ENCODE data around the gene KRT28.

Gene KRT28, protein sequence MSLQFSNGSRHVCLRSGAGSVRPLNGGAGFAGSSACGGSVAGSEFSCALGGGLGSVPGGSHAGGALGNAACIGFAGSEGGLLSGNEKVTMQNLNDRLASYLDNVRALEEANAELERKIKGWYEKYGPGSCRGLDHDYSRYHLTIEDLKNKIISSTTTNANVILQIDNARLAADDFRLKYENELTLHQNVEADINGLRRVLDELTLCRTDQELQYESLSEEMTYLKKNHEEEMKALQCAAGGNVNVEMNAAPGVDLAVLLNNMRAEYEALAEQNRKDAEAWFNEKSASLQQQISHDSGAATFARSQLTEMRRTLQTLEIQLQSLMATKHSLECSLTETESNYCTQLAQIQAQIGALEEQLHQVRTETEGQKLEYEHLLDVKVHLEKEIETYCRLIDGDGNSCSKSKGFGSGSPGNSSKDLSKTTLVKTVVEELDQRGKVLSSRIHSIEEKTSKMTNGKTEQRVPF

GRCh38 chr17:40799859-40800258 is at the start of gene KRT28:
Gene KRT28, minus strand, starts transcription at chr17:40799959. Its CDS starts 66 bp downstream, at chr17:40799893.
- DNase-seq (ENCODE audit: low read depth): no peak

GRCh38 chr17:40848583-40849235 is 49.0 kb upstream of the KRT28 start:
- no peak for DNase-seq (ENCODE audit: low read depth)

DNA sequence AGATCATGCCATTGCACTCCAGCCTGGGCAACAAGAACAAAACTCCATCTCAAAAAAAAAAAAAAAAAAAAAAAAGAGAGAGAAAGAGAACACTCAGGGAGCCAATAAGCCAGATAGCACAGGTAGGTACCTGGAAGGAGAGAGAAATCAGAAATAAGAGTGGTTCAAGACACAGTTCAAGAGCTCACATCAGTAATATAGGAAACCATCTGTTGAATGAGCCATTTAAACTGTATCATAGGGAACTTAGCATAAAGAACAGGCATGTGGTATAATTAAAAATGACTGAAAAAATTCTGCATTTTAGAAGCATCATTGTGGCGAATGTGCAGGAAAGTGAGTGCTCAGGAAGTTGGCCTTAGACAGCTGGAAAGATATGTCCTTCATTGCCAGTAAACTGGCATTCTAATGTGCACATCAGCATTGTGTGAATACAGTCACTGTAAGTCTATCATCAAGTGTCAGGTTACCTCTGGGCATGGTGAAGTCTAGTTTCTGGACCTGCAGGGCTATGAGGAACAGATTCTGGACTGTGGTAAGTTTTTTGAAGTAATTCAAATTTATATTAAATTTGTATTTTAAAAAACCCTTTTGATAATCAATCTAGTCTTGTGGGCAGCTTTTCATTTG is 46.9 kb upstream of the KRT28 start:
- DNase-seq (ENCODE audit: low read depth): no peak

DNA sequence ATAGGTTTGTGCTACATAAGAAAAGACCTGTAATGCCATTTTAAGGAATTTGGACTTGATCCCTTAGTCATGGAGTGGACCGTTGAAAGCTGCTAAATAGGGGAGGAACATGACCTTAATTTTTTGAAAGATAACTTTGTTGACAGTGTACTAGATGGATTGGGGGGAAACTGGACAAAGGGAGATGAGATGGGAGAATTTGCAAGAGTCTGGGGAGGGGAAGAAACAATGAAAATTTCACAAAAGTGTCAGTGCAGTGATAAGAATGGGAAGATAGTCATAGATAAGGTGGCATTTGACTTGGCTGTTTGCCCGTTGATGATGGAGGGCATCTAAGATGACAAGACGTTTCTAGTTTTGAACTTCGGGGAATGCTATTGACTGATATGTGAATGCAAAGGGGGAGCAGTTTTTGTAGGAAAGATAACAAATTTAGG is 44.9 kb upstream of the KRT28 start:
- DNase-seq (ENCODE audit: low read depth): no peak

DNA sequence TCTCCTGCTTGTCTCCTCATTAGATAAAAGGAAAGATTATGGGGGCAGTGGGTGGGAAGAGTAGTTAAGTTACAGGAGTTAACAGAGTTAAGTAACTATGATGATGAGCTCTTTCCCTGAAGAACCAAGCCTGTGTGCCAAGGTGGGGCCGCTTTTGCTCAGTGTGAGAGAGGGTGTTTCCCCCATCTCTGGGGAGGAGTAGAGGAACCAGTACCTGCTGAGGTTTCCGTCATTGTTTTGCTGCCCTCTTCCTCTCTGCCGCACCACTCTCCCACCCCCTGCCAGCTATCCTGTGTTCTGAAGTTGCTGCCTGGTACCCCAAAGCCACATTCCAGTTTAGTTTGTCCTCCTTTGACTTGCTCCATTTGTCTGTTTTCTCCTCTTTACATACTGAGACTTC is 43.5 kb upstream of the KRT28 start:
- no peak for DNase-seq (ENCODE audit: low read depth)

DNA sequence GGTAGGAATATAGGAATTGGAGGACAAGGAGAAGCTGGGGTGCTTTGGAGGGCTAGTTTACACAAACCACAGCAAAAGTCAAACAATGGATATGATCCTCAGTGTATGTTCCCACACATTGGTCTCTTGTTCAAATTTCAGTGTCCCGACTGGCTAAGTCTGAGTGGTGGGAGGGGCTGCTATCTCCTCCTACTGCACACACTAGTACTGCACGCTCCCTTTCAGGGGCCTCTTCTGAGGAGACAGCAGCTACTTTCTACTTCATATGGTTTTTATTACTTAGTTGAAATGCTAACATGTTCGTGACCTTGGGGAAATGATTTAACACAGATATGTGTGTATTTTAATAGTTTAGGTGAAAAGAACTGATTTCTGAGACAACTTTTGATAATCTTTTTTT is 41.5 kb upstream of the KRT28 start:
- DNase-seq (ENCODE audit: low read depth): no peak

DNA sequence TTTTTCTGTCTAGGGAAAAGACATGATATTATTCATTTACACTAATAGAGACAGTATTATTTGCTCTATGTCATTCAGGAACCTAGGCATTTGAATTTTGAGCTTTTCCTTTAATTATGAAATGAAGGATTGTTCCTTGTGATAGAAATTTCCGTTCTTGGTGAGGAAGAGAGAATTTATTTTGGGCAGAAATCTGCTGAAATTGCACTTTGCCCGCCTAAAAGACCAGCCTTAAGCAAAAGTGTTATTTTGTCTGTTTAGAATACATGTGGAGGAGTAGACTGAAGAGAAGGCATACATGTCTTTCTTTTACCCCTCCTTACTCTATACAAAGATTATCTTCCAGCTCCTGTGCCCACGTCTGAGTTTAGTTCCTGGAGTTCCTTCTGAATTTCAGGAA is 39.4 kb upstream of the KRT28 start:
- no peak for DNase-seq (ENCODE audit: low read depth)

DNA sequence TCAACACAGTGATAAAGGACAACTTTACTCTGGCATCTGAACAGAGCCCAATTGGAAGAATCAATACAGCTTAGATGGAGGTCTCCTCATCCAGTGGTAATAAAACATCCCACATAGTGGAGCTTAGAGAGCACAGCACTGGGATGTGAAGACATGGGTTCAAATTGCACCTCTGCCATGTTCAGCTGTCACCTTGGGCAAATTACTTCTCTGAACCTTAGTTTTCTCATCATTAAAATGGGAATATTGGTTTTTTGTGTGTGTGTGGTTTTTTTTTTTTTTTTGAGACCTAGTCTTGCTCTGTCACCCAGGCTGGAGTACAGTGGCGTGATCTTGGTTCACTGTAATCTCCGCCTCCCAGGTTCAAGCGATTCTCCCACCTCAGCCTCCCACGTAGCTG is 36.3 kb upstream of the KRT28 start:
- DNase-seq (ENCODE audit: low read depth): no peak

DNA sequence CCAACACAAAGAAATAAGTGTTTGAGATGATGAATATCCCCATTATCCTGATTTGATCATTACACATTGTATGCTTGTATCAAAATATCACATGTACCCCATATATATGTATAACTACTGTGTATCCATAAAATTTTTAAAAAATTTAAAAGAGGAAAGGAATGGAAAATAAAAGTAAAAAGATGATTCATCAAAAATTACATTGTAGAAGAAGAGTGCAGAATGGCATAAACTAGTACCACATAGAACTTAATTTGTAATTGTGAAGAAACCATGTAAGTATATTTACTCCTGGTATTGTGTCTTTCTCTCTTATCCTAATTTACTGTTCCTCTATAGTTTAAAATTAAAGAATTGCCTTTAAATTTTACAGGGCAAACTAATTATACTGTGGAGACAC is 34.1 kb upstream of the KRT28 start:
- no peak for DNase-seq (ENCODE audit: low read depth)

GRCh38 chr17:40832840-40833239 is 33.1 kb upstream of the KRT28 start:
- DNase-seq (ENCODE audit: low read depth): no peak

DNA sequence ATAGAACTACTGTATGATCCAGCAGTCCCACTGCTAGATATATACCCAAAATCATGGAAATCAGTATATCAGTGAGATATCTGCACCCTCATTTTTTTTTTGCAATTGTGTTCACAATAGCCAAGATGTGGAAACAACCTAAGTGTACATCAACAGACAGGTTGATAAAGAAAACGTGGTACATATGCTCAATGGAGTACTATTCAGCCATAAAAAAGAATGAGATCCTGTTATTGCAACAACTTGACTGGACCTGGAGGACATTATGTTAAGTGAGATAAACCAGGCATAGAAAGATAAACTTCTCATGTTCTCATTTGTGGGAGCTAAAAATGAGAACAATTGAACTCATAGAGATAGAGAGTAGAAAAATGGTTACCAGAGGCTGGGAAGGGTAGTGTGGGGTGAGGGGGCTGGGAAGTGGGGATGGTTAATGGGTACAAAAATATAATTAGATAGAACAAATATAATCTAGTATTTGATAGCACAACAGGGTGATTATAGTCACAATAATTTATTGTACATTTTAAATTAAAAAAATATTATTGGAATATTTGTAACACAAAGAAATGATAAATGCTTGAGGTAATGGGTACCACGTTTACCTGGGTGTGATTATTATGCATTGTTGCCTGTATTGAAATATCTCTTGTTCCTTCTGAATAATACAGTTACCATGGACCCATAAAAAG is 30.5 kb upstream of the KRT28 start:
- no peak for DNase-seq (ENCODE audit: low read depth)

DNA sequence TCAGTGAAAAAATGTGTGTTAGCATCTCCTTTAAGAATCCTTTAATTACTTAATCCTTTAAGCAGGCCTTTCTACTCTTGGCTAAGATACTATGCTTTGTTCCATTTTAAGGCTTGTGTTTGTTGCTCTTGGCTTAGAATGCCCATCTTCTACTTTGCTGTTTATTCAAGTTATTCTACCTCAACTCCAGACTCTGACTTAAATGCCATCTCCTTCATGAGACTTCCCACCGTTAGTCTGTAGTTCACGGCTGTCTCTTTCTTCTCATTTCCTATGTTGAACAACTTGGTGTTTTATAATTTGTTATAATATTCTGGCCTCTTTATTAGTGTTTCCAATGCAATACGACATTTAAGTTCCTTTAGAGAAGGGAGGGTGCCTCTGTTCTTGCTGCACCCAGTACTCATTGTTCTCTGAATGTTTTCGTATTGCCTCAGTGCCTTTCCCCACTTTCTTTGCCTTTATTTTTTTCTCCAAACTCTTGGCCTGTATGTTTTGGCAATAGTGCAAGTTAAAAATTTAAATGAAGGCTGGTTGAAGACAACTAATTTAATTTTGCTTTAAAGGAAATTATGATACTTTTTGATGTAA is 28.8 kb upstream of the KRT28 start:
- no peak for DNase-seq (ENCODE audit: low read depth)

- no peak for DNase-seq (ENCODE audit: low read depth)
These were observed 28.1 kb upstream of the KRT28 start for GRCh38 chr17:40827746-40828453.

- DNase-seq (ENCODE audit: low read depth): no peak
These were observed 25.8 kb upstream of the KRT28 start for GRCh38 chr17:40825599-40825998.

GRCh38 chr17:40824015-40824832 is 24.5 kb upstream of the KRT28 start:
- no peak for DNase-seq (ENCODE audit: low read depth)

DNA sequence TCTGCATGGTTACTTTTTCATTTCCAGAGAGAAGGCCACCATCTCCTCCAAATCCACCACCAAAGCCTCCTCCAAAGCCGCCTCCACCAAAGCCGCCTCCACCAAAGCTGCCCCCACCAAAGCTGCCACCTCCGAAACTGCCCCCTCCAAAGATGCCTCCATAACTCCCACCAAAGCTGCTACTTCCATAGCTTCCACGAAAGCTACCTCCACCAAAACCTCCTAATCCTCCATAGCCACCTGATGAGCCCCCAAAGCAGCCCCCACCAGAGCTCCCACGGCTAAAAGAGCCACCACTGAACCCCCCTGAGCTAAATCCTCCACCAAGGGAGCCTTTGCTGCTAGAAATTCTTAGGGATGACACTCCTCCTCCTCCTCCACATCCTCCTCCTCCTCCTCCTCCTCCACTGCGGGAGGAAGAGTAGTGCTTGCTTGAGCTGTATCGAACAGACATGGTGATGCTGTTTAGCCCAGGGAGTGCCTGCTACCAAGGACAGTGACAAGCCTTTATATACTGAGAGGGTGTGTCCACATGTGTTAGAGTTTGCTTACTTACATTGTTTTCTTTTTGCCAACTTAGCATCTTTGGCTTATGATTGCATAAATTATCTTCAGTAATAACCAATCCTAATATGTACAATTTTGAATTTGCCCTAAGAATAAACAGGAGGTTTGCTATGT is 22.5 kb upstream of the KRT28 start, which contains the start of gene KRT10:
Gene KRT10, minus strand, starts transcription at position 483 of the 681 bp plus-strand sequence. Its CDS starts 29 bp downstream, at position 454.
- no peak for DNase-seq (ENCODE audit: low read depth)

DNA sequence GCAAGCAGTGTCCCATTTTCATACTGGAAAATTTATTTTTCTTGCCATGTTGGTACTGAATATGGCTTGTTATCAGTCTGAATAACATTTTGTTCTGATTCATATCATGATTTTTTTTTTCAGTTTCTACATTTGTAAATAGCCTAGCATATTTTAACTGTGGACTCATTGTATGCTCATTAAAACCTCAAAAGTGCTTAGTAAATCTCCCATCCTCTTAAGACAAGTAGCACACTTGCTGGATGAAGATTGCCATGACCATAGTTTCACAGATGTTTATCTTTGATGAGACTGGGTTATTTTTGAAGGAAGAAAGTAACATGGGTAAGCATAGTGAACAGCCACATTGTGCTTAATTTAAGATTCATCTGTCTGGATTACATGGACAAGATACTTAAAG is 21.8 kb upstream of the KRT28 start:
- no peak for DNase-seq (ENCODE audit: low read depth)

- no peak for DNase-seq (ENCODE audit: low read depth)
These were observed 20.6 kb upstream of the KRT28 start for GRCh38 chr17:40820228-40820838.

DNA sequence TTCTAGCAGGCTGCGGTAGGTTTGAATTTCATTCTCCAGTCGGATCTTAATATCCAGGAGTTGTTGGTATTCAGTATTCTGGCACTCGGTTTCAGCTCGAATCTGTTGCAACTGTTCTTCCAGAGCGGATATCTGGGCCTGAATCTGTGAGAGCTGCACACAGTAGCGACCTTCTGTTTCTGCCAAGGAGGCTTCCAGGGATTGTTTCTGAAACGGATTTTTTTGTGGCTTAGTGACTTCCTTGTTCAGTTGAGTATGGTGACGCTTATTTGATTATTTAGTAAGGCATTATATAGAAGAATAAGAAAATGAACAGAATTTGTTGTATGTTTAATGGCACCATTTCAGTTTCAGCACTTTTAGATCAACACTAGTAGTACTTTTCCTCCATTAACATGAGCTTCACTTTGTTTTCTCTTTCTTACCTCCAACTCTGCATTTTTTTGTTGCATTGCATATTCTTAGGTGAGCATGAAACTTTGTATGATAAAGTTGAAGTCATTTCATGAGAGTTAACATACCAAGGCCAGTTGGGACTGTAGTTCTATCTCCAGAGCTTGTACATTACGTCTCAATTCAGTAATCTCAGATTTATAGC is 19.9 kb upstream of the KRT28 start:
- DNase-seq (ENCODE audit: low read depth): no peak

Data from stimulated activated CD8-positive, alpha-beta memory T cell treated with anti-CD3 and anti-CD28 coated beads, Interleukin-15, amount 100 ng/mL, for 24 hours (primary cell).